Neural cell (in vitro differentiated cells): Measurements from ENCODE around the gene C19orf44.

Source experiments
- EP300 ChIP-seq: fragments of 450-650 bp; conservative IDR thresholded peaks from 2 replicates; pipeline ENCODE4 v1.6.1; 2014; ENCODE audit warnings: antibody characterized with exemption, mild to moderate bottlenecking, moderate library complexity; ENCODE audit not compliant: poor library complexity, severe bottlenecking
- EZH2 ChIP-seq: fragments of 200-600, 300-800 bp; shearing (Covaris generic), sonication (generic); IDR thresholded peaks from 2 replicates; pipeline ENCODE4 v1.6.1; 2014; ENCODE audit warnings: antibody characterized with exemption, low read length, borderline replicate concordance, mild to moderate bottlenecking; ENCODE audit not compliant: insufficient read depth, poor library complexity, severe bottlenecking
- POLR2AphosphoS5 ChIP-seq: IDR thresholded peaks from 2 replicates; pipeline ENCODE4 v1.6.1; 2012
- RAD21 ChIP-seq: fragments of 450-650 bp; conservative IDR thresholded peaks from 2 replicates; pipeline ENCODE4 v1.6.1; 2014; ENCODE audit warnings: antibody characterized with exemption, mild to moderate bottlenecking, moderate library complexity
- SMC3 ChIP-seq: fragments of 450-650 bp; conservative IDR thresholded peaks from 2 replicates; pipeline ENCODE4 v1.6.1; 2014; ENCODE audit warnings: antibody characterized with exemption, mild to moderate bottlenecking, moderate library complexity; ENCODE audit not compliant: poor library complexity
- TAF1 ChIP-seq: IDR thresholded peaks from 2 replicates; pipeline ENCODE4 v1.6.1; 2012; ENCODE audit warnings: low read depth
- TF ChIP-seq, protein P1 (sequence below): fragments of 450-650 bp; IDR thresholded peaks from 2 replicates; pipeline ENCODE4 v1.5.1; 2014; ENCODE audit warnings: antibody characterized with exemption, mild to moderate bottlenecking, moderate library complexity; ENCODE audit not compliant: poor library complexity, severe bottlenecking

- TF ChIP-seq, protein P1, sequence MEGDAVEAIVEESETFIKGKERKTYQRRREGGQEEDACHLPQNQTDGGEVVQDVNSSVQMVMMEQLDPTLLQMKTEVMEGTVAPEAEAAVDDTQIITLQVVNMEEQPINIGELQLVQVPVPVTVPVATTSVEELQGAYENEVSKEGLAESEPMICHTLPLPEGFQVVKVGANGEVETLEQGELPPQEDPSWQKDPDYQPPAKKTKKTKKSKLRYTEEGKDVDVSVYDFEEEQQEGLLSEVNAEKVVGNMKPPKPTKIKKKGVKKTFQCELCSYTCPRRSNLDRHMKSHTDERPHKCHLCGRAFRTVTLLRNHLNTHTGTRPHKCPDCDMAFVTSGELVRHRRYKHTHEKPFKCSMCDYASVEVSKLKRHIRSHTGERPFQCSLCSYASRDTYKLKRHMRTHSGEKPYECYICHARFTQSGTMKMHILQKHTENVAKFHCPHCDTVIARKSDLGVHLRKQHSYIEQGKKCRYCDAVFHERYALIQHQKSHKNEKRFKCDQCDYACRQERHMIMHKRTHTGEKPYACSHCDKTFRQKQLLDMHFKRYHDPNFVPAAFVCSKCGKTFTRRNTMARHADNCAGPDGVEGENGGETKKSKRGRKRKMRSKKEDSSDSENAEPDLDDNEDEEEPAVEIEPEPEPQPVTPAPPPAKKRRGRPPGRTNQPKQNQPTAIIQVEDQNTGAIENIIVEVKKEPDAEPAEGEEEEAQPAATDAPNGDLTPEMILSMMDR, result no peak
- no peak for TF ChIP-seq EP300
- TF ChIP-seq POLR2AphosphoS5, result no peak
- TF ChIP-seq SMC3, result no peak
- TF ChIP-seq TAF1, result no peak
- TF ChIP-seq RAD21, result no peak
- TF ChIP-seq EZH2, result no peak
These were observed 22.5 kb downstream of the C19orf44 start for GRCh38 chr19:16518483-16519229.
